Measurements from ENCODE around the gene TUBG2.

TUBG2 gene

GRCh38 chr17:42709561-42709960, 50.5 kb downstream of the TUBG2 start:
- DNase-seq (ENCODE audit: low read depth in 2 of 2): no peak
- no peak overlapping the region for H3K4me3 ChIP-seq (replicated peaks in 1 of 2; ENCODE audit: low read depth in 2 of 2, low read length in 2 of 2)
- TF ChIP-seq CTCF (IDR thresholded peaks at IDR 0.05; ENCODE audit: low read depth, low read length): no peak
